Tibial nerve (tissue), 4 donors: ENCODE data around the gene FFAR2.

ENCODE experiments used
- EP300 ChIP-seq, 2 donors: sonication (generic); formaldehyde crosslinking; IDR thresholded peaks; one replicate each; pipeline ENCODE4 v1.6.1; 2017; ENCODE audit warnings: antibody characterized with exemption in 2 of 2, mild to moderate bottlenecking in 1 of 2
- TF ChIP-seq, protein P1 (sequence below), 5 experiments: fragments of 200-600 bp in 3 of 5; fragments of 450-650 bp in 2 of 5; sonication (generic) in 3 of 5; IDR thresholded peaks; one replicate each; pipeline ENCODE4 v1.5.1; 2016 to 2019; ENCODE audit warnings: antibody characterized with exemption in 5 of 5, mild to moderate bottlenecking in 3 of 5, moderate library complexity in 2 of 5

DNA sequence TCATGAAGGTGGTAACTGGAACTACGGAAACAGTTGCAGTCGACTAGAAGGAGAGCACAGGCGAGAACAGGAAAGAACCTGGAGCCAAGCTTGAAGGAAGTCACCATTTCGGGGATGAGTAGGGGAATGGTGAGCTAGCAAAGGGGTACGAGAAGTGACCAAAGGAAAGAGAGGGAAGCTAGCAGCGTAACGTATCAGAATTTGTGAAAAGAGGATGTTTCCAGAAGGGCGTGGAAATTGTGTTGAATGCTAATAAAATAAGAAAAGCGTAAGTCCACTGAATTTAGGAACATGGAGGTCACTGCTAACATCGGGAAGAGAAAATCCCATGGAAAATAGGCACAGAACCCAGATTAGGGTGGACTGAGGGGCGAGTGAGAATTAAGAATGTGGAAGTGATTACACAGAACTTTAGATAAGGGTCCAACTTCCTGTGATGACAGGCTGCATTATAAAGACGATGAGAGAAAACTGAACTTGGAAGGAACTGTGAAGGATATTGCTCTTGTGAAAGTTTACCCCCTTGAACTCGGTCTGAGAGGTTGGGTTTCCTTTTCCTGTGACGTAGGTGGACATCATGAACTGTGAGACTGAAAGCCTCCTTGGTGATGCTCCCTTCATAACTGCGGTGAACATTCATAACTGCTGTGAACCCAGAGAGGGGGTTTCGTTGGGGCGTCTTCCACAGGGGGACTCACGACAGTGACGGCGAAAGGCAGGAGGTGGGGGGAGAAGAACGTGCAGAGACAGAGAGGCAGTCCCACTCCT, 2.0 kb upstream of the FFAR2 start:
- TF ChIP-seq, protein P1, sequence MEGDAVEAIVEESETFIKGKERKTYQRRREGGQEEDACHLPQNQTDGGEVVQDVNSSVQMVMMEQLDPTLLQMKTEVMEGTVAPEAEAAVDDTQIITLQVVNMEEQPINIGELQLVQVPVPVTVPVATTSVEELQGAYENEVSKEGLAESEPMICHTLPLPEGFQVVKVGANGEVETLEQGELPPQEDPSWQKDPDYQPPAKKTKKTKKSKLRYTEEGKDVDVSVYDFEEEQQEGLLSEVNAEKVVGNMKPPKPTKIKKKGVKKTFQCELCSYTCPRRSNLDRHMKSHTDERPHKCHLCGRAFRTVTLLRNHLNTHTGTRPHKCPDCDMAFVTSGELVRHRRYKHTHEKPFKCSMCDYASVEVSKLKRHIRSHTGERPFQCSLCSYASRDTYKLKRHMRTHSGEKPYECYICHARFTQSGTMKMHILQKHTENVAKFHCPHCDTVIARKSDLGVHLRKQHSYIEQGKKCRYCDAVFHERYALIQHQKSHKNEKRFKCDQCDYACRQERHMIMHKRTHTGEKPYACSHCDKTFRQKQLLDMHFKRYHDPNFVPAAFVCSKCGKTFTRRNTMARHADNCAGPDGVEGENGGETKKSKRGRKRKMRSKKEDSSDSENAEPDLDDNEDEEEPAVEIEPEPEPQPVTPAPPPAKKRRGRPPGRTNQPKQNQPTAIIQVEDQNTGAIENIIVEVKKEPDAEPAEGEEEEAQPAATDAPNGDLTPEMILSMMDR (IDR thresholded peaks at IDR 0.05), result no peak
- no peak for TF ChIP-seq EP300 (IDR thresholded peaks at IDR 0.05)
